CD14-positive monocyte (primary cell): ENCODE data around the gene SLC6A18. TPM values are rescaled to one million over a fixed set of nuclear protein-coding genes. Genes with fewer than 3 reads are reported as not detected.
"Not testable (repeated sequence)": the region's sequence is repeated elsewhere in the genome, so short reads cannot be mapped to it uniquely, and the experiment has no call there.

Source experiments
- DNase-seq, 3 donors: peaks; one replicate each; pipeline ENCODE4 v3.0.0-alpha.2; 2011 to 2022
- H2AFZ ChIP-seq: 2 replicates; pipeline ENCODE4 v1.6.0; 2012; ENCODE audit warnings: mild to moderate bottlenecking, low read depth, low read length, inconsistent platforms; ENCODE audit not compliant: insufficient read depth, poor library complexity, severe bottlenecking
- H3K27ac ChIP-seq, 2 donors: 1 replicate in 1 of 2; 2 replicates in 1 of 2; pipeline ENCODE4 v1.5.1; 2012 to 2013; ENCODE audit warnings: low read length in 2 of 2, control low read depth in 1 of 2, inconsistent platforms in 1 of 2, low read depth in 1 of 2, mild to moderate bottlenecking in 1 of 2
- H3K27me3 ChIP-seq, 2 donors: one replicate each; pipeline versions ENCODE4 v1.6.0 to v1.6.1; 2011 to 2013; ENCODE audit warnings: low read length in 2 of 2; ENCODE audit not compliant: control insufficient read depth in 2 of 2, insufficient read depth in 2 of 2
- H3K36me3 ChIP-seq, 2 donors: replicated peaks in 1 of 2; 1 replicate in 1 of 2; 2 replicates in 1 of 2; pipeline versions ENCODE4 v1.5.1 to v1.6.1; 2012 to 2013; ENCODE audit warnings: low read length in 2 of 2, control low read depth in 1 of 2, inconsistent platforms in 1 of 2, mild to moderate bottlenecking in 1 of 2; ENCODE audit not compliant: insufficient read depth in 2 of 2, control insufficient read depth in 1 of 2
- H3K4me1 ChIP-seq, 2 donors: 1 replicate in 1 of 2; 2 replicates in 1 of 2; pipeline versions ENCODE4 v1.5.1 to v1.6.1; 2012 to 2013; ENCODE audit warnings: low read length in 2 of 2, control low read depth in 1 of 2, inconsistent platforms in 1 of 2, mild to moderate bottlenecking in 1 of 2, moderate library complexity in 1 of 2; ENCODE audit not compliant: insufficient read depth in 2 of 2, control insufficient read depth in 1 of 2
- H3K4me2 ChIP-seq: replicated peaks from 2 replicates; pipeline ENCODE3; 2012; ENCODE audit warnings: low read length, moderate library complexity, mild to moderate bottlenecking; ENCODE audit not compliant: poor library complexity, severe bottlenecking; ENCODE audit errors: extremely low read depth
- H3K4me3 ChIP-seq, 3 experiments: fragments of 200-600 bp in 1 of 3; sonication (generic) in 1 of 3; replicated peaks in 1 of 3; 1 replicate in 2 of 3; 2 replicates in 1 of 3; pipeline ENCODE4 v1.5.1; 2011 to 2013; ENCODE audit warnings: low read length in 3 of 3, mild to moderate bottlenecking in 3 of 3, control low read depth in 2 of 3, low read depth in 2 of 3, inconsistent platforms in 1 of 3, moderate library complexity in 1 of 3
- H3K79me2 ChIP-seq: 2 replicates; pipeline ENCODE4 v1.6.0; 2012; ENCODE audit warnings: mild to moderate bottlenecking, control low read depth, inconsistent platforms, low read length, moderate library complexity; ENCODE audit not compliant: insufficient read depth
- H3K9ac ChIP-seq: 2 replicates; pipeline ENCODE4 v1.6.0; 2017; ENCODE audit warnings: low read length, mild to moderate bottlenecking; ENCODE audit not compliant: insufficient read depth, poor library complexity, severe bottlenecking
- H3K9me3 ChIP-seq, 2 donors: replicated peaks in 1 of 2; 1 replicate in 1 of 2; 2 replicates in 1 of 2; pipeline versions ENCODE4 v1.5.1 to v1.6.1; 2012 to 2013; ENCODE audit warnings: low read length in 2 of 2, control low read depth in 1 of 2; ENCODE audit not compliant: control insufficient read depth in 1 of 2, insufficient read depth in 1 of 2
- H4K20me1 ChIP-seq: 2 replicates; pipeline ENCODE4 v1.6.0; 2012; ENCODE audit warnings: mild to moderate bottlenecking, low read length, control low read depth, moderate library complexity; ENCODE audit not compliant: insufficient read depth
- H3K27ac Mint-ChIP-seq, 7 donors: one replicate each; pipeline ENCODE4 v1.8.0; 2020; ENCODE audit warnings: mild to moderate bottlenecking in 7 of 7, mixed read lengths in 7 of 7, moderate library complexity in 6 of 7, inconsistent platforms in 2 of 7
- H3K27me3 Mint-ChIP-seq, 3 donors: one replicate each; pipeline ENCODE4 v1.8.0; 2021 to 2022; ENCODE audit warnings: low read depth in 3 of 3, mild to moderate bottlenecking in 3 of 3, mixed read lengths in 3 of 3, moderate library complexity in 3 of 3, inconsistent platforms in 1 of 3
- H3K36me3 Mint-ChIP-seq, 2 donors: one replicate each; pipeline ENCODE4 v1.8.0; 2020; ENCODE audit warnings: mixed read lengths in 2 of 2, inconsistent platforms in 1 of 2, mild to moderate bottlenecking in 1 of 2
- H3K4me1 Mint-ChIP-seq: one replicate; pipeline ENCODE4 v1.8.0; 2020; ENCODE audit warnings: mild to moderate bottlenecking, mixed read lengths
- H3K4me3 Mint-ChIP-seq, 2 donors: one replicate each; pipeline ENCODE4 v1.8.0; 2020; ENCODE audit warnings: mild to moderate bottlenecking in 2 of 2, mixed read lengths in 2 of 2, moderate library complexity in 1 of 2
- H3K9me3 Mint-ChIP-seq, 7 donors: one replicate each; pipeline ENCODE4 v1.8.0; 2020 to 2022; ENCODE audit warnings: mixed read lengths in 7 of 7, mild to moderate bottlenecking in 6 of 7, moderate library complexity in 6 of 7, inconsistent platforms in 2 of 7
- CTCF ChIP-seq: fragments of 200-600 bp; IDR thresholded peaks from one replicate; pipeline ENCODE4 v1.8.0; 2022; ENCODE audit warnings: antibody characterized with exemption, mild to moderate bottlenecking
- WGBS: methylation state at CpG from one replicate; pipeline ENCODE4 v1.1.5; 2013; ENCODE audit warnings: missing lambda C conversion rate; ENCODE audit not compliant: insufficient coverage; 5-methylcytosine and 5-hydroxymethylcytosine counted together
- intact Hi-C, 2 donors: fragments of 100-400 bp; cut with micrococcal nuclease; formaldehyde crosslinking; loops; one replicate each; pipeline versions ENCODE4 v1.15.0 to v1.15.1; 2023
- polyA plus RNA-seq, 3 donors: library from polyadenylated mRNA; depleted of rRNA in 1 of 3; unstranded in 2 of 3; stranded (reverse) in 1 of 3; fragments of 300-500 nt in 2 of 3; fragments of >200 nt in 1 of 3; fragmentation: Illumina TruSeq in 2 of 3; gene quantifications; 1 replicate in 2 of 3; 2 replicates in 1 of 3; pipeline ENCODE4 v1.2.3, GENCODE V29; 2012 to 2021

The SLC6A18 gene
- polyA plus RNA-seq, 3 donors, result not detected

GRCh38 chr5:1274471-1274870, 49.3 kb downstream of the SLC6A18 start:
- Mint-ChIP-seq H3K36me3 (no peaks in the 10 kb centered on the region), H3K4me1 (no peaks in the 10 kb centered on the region), H3K27ac (no peak overlapping the region), H3K4me3 (no peak overlapping the region), H3K9me3 (peaks cover 26 to 55% (median 41%) of the 10 kb centered on the region in 7 donors), H3K27me3 (peaks cover 0 to 6% (median 2%) of the 10 kb centered on the region in 3 donors)
- DNase-seq, result no peak
- H3K4me1 ChIP-seq, result no peaks in the 10 kb centered on the region
- no peaks in the 10 kb centered on the region for H3K27me3 ChIP-seq
- H3K9ac ChIP-seq, result no peak overlapping the region
- no CpG with 5 or more reads among the region's 16 CpGs for WGBS
- peaks cover 30 to 61% of the 10 kb centered on the region in 2 donors for H3K9me3 ChIP-seq
- intact Hi-C loops, result no loop called here
- no peaks in the 10 kb centered on the region for H3K79me2 ChIP-seq
- no peaks in the 10 kb centered on the region for H3K36me3 ChIP-seq
- H4K20me1 ChIP-seq, result no peaks in the 10 kb centered on the region
- H3K4me2 ChIP-seq, result no peak overlapping the region
- H3K27ac ChIP-seq, result no peak overlapping the region
- no peak overlapping the region for H2AFZ ChIP-seq
- no peak overlapping the region for H3K4me3 ChIP-seq
- TF ChIP-seq CTCF, result no peak

GRCh38 chr5:1275397-1276391, 50.5 kb downstream of the SLC6A18 start:
- DNase-seq, H3K27ac Mint-ChIP-seq: not testable (repeated sequence)

More at GRCh38 chr5:1275397-1276391, 50.5 kb downstream of the SLC6A18 start:
- H3K4me1 Mint-ChIP-seq, H3K4me2 ChIP-seq, H3K27me3 ChIP-seq, H3K4me3 Mint-ChIP-seq, H4K20me1 ChIP-seq, H3K36me3 ChIP-seq, H3K4me3 ChIP-seq, H3K9ac ChIP-seq, H2AFZ ChIP-seq, H3K27me3 Mint-ChIP-seq, H3K79me2 ChIP-seq, H3K36me3 Mint-ChIP-seq, H3K4me1 ChIP-seq, H3K27ac ChIP-seq, intact Hi-C loops: not testable (repeated sequence)
- peaks cover 31 to 72% of the 10 kb centered on the region in 2 donors for H3K9me3 ChIP-seq
- 95% methylated on average over 10 of the region's 10 CpGs for WGBS
- peaks cover 33 to 67% (median 49%) of the 10 kb centered on the region in 7 donors for H3K9me3 Mint-ChIP-seq
